GM12878 (cell line): Measurements from ENCODE around the gene FAM229A.

Experiments used
- BRCA1 ChIP-seq: IDR thresholded peaks from 2 replicates; pipeline ENCODE4 v1.6.1; 2011; ENCODE audit warnings: low read depth, low read length, improper control_type of control experiment
- POLR2A ChIP-seq: IDR thresholded peaks from 2 replicates; pipeline ENCODE4 v1.6.1; 2011; ENCODE audit warnings: low read depth, mild to moderate bottlenecking, low read length

DNA sequence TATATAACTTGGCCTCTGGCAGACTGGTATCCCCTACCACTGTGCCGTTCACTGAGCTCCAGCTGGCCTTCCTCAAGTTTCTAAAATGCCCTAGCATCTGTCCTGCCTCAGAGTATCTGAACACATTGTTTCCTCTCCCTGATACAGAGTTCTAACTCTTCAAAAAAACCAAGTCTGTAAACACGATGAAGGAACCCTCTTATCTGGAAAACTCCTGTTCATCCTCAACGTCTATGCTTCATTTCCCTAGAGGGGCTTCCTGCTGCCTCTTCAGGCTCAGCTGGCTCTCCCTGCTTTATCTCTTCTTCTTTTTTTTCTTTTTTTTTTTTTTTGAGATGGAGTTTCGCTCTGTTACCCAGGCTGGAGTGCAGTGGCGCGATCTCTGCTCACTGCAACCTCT lies 26.4 kb upstream of the FAM229A start:
- no peak for TF ChIP-seq POLR2A
- no peak for TF ChIP-seq BRCA1
